Endodermal cell (in vitro differentiated cells): ENCODE data around the gene ANKRD24. TPM values are rescaled to one million over a fixed set of nuclear protein-coding genes. Genes with fewer than 3 reads are reported as not detected.
"Not testable (repeated sequence)": the region's sequence is repeated elsewhere in the genome, so short reads cannot be mapped to it uniquely, and the experiment has no call there.

Source experiments
- DNase-seq: peaks from one replicate; pipeline ENCODE4 v3.0.0-alpha.2; 2017
- H3K27ac ChIP-seq: 2 replicates; pipeline ENCODE4 v1.5.1; 2013; ENCODE audit warnings: mild to moderate bottlenecking, low read depth, low read length, moderate library complexity
- H3K27me3 ChIP-seq: 2 replicates; pipeline ENCODE4 v1.6.1; 2013; ENCODE audit warnings: mild to moderate bottlenecking, low read length, moderate library complexity; ENCODE audit not compliant: insufficient read depth, control insufficient read depth, poor library complexity, severe bottlenecking
- H3K36me3 ChIP-seq: 2 replicates; pipeline ENCODE4 v1.7.0; 2013; ENCODE audit warnings: mild to moderate bottlenecking, low read length, moderate library complexity; ENCODE audit not compliant: control insufficient read depth, insufficient read depth
- H3K4me1 ChIP-seq: one replicate; pipeline ENCODE4 v1.7.0; 2013; ENCODE audit warnings: low read length; ENCODE audit not compliant: control insufficient read depth, insufficient read depth
- H3K4me3 ChIP-seq: 2 replicates; pipeline ENCODE4 v1.5.1; 2013; ENCODE audit warnings: mild to moderate bottlenecking, low read length, moderate library complexity
- H3K9ac ChIP-seq: 2 replicates; pipeline ENCODE4 v1.6.1; 2013; ENCODE audit warnings: mild to moderate bottlenecking, low read length, moderate library complexity; ENCODE audit not compliant: poor library complexity, severe bottlenecking; ENCODE audit errors: extremely low read depth
- H3K9me3 ChIP-seq: 2 replicates; pipeline ENCODE4 v1.6.1; 2013; ENCODE audit warnings: mild to moderate bottlenecking, low read length, moderate library complexity; ENCODE audit not compliant: control insufficient read depth
- H3K27ac Mint-ChIP-seq: 2 replicates; pipeline ENCODE4 v1.8.0; 2020; ENCODE audit warnings: mixed read lengths
- H3K27me3 Mint-ChIP-seq: 2 replicates; pipeline ENCODE4 v1.8.0; 2021; ENCODE audit warnings: mild to moderate bottlenecking, mixed read lengths; ENCODE audit not compliant: insufficient read depth
- H3K36me3 Mint-ChIP-seq: 2 replicates; pipeline ENCODE4 v1.8.0; 2020; ENCODE audit warnings: low read depth, mixed read lengths
- H3K4me1 Mint-ChIP-seq: 2 replicates; pipeline ENCODE4 v1.8.0; 2020; ENCODE audit warnings: mixed read lengths
- H3K4me3 Mint-ChIP-seq: 2 replicates; pipeline ENCODE4 v1.8.0; 2020; ENCODE audit warnings: mild to moderate bottlenecking, moderate library complexity, mixed read lengths
- H3K9me3 Mint-ChIP-seq: 2 replicates; pipeline ENCODE4 v1.8.0; 2020; ENCODE audit warnings: mild to moderate bottlenecking, mixed read lengths
- WGBS, 2 experiments: methylation state at CpG; one replicate each; pipeline versions ENCODE4 v1.1.5 to v1.1.7; 2013; ENCODE audit warnings: missing lambda C conversion rate in 2 of 2, mixed read lengths in 1 of 2; ENCODE audit not compliant: insufficient coverage in 1 of 2, insufficient read length in 1 of 2; 5-methylcytosine and 5-hydroxymethylcytosine counted together
- total RNA-seq, 2 donors: library from RNA; stranded (reverse); fragmentation: NEBNext Ultra II Directional in 1 of 2; extraction: Animal tissue kit (Norgen Biotek cat#: 25700) in 1 of 2; gene quantifications; 2 replicates in 1 of 2; 3 replicates in 1 of 2; pipeline ENCODE4 v1.2.1, GENCODE V29; 2021
- TF ChIP-seq, protein P1 (sequence below): fragments of 200-600 bp; sonication (generic); conservative IDR thresholded peaks from 2 replicates; pipeline ENCODE4 v1.5.0; 2021; ENCODE audit warnings: antibody characterized with exemption, mild to moderate bottlenecking

ANKRD24 gene
- total RNA-seq, 2 donors from 2014 or later = 0.77 to 2.0 TPM

DNA sequence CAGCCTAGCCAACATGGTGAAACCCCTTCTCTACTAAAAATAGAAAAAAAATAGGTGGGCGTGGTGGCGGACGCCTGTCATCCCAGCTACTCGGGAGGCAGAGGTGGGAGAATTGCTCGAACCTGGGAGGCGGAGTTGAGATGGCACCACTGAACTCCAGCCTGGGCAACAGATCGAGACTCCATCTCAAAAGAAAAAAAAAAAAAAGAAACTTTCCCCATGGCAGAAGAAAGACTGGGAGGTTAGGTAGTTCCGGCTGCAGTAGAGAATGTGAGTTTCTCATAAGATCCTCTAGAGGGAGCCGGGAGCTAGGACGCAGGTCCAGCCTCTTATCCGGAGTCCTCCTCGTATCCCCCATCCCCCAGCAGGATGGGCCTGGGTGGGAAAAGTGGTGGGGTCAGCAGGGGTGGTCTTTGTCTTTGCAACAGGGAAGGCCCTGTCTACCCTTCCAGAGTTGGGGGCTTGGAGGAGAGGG is 42.2 kb upstream of the ANKRD24 start:
- Mint-ChIP-seq H3K27me3 (peaks cover 13% of the 10 kb centered on the region), H3K4me3 (no peak overlapping the region), H3K27ac (no peak overlapping the region), H3K4me1 (peaks cover 1% of the 10 kb centered on the region), H3K9me3 (no peaks in the 10 kb centered on the region), H3K36me3 (no peaks in the 10 kb centered on the region)
- peak; percentile 78 for DNase-seq
- TF ChIP-seq, protein P1, sequence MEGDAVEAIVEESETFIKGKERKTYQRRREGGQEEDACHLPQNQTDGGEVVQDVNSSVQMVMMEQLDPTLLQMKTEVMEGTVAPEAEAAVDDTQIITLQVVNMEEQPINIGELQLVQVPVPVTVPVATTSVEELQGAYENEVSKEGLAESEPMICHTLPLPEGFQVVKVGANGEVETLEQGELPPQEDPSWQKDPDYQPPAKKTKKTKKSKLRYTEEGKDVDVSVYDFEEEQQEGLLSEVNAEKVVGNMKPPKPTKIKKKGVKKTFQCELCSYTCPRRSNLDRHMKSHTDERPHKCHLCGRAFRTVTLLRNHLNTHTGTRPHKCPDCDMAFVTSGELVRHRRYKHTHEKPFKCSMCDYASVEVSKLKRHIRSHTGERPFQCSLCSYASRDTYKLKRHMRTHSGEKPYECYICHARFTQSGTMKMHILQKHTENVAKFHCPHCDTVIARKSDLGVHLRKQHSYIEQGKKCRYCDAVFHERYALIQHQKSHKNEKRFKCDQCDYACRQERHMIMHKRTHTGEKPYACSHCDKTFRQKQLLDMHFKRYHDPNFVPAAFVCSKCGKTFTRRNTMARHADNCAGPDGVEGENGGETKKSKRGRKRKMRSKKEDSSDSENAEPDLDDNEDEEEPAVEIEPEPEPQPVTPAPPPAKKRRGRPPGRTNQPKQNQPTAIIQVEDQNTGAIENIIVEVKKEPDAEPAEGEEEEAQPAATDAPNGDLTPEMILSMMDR = peak; percentile 66
- Histone ChIP-seq H3K4me1 (no peaks in the 10 kb centered on the region), H3K27me3 (peaks cover under 1% of the 10 kb centered on the region), H3K4me3 (no peak overlapping the region), H3K9me3 (no peaks in the 10 kb centered on the region), H3K27ac (no peak overlapping the region), H3K9ac (no peak overlapping the region), H3K36me3 (no peaks in the 10 kb centered on the region)
- whole genome bisulfite sequencing, 2 experiments = 45 to 50% methylated on average over 2 to 10 of the region's 12 CpGs

DNA sequence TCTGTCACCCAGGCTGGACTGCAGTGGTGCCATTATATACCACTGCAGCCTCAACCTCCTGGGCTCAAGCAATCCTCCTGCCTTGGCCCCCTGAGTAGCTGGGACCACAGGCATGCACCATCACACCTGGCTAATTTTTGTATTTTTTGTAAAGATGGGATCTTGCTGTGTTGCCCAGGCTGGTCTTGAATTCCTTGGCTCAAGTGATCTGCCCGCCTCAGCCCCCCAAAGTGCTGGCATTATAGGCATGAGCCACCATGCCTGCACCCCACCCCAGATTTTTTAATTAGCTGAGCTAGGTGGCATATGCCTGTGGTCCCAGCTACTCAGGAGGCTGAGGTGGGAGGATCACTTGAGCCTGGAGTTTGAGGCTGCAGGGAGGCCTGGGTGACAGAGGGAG is 39.6 kb upstream of the ANKRD24 start:
- H3K4me3 ChIP-seq, H3K4me1 ChIP-seq, H3K9me3 ChIP-seq, H3K36me3 Mint-ChIP-seq, H3K9ac ChIP-seq, H3K4me3 Mint-ChIP-seq, H3K27ac ChIP-seq, H3K4me1 Mint-ChIP-seq, H3K27ac Mint-ChIP-seq, H3K36me3 ChIP-seq, H3K9me3 Mint-ChIP-seq, H3K27me3 ChIP-seq, DNase-seq: not testable (repeated sequence)
- 78% methylated on average over 1 of the region's 1 CpG; no CpG with 5 or more reads in 1 of the 2 experiments for WGBS, 2 experiments
- H3K27me3 Mint-ChIP-seq = peaks cover 28% of the 10 kb centered on the region

DNA sequence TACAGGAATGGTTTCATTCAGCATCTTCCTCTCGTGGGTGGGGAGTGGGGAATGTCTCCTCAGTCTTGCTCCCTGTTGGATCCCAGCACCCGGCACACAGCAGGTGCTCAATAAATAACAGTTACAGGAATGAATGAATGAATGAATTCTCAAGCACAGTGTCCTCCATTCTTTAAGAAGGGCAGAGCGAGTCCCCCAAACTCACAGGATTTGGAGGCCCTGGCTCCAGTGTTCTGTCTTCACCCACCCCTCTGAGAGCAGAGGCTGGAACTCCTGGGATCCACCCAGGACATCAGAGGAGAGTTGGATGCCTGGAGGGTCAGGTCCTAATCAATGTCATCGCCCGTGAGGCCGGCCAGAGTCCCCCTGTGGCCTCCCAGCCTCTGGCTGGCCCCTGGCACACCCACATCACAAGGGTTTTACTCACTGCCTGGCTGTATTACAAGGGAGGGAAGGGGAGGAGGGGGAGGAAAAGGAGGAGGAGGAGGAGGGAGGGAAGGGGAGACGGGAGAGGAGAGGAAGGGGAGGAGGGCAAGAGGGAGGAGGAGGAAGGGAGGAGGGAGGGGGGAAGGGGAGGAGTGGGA is 37.7 kb upstream of the ANKRD24 start:
- Mint-ChIP-seq H3K9me3 (no peaks in the 10 kb centered on the region), H3K4me3 (no peak overlapping the region), H3K27me3 (peaks cover 38% of the 10 kb centered on the region), H3K36me3 (no peaks in the 10 kb centered on the region), H3K27ac (no peak overlapping the region), H3K4me1 (peaks cover 1% of the 10 kb centered on the region)
- WGBS, 2 experiments = 34% methylated on average over 7 of the region's 7 CpGs; no CpG with 5 or more reads in 1 of the 2 experiments
- no peak overlapping the region for H3K4me3 ChIP-seq
- no peaks in the 10 kb centered on the region for H3K9me3 ChIP-seq
- DNase-seq = no peak
- H3K9ac ChIP-seq = no peak overlapping the region
- TF ChIP-seq, protein P1 = no peak
- no peaks in the 10 kb centered on the region for H3K4me1 ChIP-seq
- no peaks in the 10 kb centered on the region for H3K36me3 ChIP-seq
- H3K27ac ChIP-seq = no peak overlapping the region
- H3K27me3 ChIP-seq = peaks cover 4% of the 10 kb centered on the region
